Measurements from ENCODE around the gene ABCG1.
A peak's percentile ranks its signal among the peaks of the same experiment; 100 is the strongest.

Gene ABCG1

DNA sequence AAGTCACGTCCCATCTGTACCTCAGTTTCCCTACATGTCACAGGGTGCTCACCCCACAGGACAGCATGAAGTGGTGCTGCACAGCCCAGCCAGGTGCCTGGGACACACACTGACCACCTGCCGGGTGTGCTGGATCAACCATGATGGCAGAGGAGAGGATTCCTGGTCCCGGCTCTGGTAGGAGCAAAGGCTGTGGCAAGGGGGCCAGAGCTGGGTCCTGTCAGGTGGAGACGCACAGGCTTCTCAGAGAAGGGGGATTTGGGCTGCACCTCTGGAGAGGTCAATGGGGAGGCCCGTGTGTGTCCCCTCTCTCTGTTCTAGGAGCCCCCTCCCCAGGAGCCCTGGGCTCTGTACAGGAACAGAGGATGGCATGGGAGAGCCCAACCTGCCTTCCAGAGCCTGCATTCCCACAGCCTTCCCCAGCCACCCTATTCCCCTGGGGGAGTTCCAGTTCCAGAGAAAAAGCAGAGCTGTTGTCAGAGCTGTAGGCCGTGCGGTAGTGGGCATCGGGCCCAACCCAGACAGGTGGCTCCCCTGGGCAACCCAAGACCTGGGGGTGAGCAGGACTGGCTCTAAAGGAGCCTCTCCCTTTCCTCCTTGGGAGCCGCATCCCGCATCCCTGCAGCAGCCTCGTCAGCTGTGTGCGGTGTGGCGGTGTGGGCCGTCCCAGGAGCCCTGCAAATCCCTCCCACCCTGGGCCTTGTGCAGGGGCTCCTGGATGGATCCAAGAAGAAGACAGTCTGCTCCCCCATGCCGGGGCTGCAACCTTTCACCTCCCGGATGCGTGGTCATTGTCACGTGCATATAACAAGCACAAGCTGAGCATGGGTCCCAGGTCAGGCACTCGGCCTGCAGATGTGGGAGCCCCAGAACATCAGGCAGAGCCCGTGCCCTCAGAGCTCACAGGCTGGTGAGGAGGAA is 99.1 kb downstream of the ABCG1 start:
- DNase-seq (ENCODE audit: low read depth in 2 of 3, low spot score in 2 of 3) = no peak

DNA sequence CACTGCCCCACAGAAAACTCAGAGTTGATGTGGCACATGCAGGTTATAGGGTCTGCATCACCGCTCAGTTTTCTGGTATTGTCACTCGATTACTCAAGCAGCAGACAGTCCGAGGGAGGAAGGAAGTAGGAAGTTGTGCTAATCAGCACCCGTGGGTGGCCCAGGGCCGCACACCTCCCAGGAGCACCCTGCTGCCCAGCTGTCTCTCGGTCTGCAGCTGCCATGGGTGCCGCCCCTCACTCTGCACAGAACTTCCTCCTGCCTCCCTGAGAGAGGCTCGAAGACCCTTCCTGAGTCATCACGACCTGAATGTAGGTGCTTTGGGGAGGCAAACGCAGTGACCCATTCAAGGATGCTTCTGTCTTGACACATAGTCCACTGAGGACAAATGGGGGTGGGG is 100.4 kb downstream of the ABCG1 start:
- no peak for DNase-seq (ENCODE audit: low read depth in 2 of 3, low spot score in 2 of 3)

DNA sequence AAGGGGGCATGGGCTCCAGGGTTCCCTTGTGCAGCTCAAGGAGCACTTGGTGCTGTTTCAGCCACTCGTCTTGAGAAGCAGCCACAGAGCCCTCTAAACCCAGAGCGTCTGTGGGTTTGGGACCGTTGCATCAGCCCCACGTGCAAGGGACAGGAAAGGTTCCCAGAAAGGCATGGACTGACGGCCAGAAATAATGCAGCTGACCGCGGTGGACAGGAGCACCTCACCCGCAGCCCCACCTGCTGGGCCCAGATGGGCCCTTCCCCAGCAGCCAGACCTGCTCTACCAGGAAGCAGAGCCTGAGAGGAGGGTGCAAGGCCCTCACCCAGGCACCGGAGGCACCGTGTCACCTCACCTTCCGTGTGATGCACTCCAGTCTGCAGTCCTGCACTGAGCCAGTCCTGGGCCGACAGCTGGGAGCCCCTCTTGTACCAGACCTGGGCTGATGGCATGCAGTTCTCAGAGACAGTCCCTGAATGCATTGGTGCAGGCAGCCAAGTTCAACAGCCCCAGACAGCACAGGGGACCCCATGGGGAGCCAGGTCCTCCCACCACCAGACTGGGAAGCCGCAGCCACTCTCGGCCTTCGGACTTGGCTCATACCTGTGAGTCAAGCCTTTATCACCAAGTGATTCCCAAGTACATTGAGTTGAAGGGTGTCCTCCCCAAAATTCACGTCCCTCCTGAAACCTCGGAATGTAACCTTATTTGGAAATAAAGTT is 101.1 kb downstream of the ABCG1 start:
- DNase-seq (ENCODE audit: low read depth in 2 of 3, low spot score in 2 of 3) = no peak

DNA sequence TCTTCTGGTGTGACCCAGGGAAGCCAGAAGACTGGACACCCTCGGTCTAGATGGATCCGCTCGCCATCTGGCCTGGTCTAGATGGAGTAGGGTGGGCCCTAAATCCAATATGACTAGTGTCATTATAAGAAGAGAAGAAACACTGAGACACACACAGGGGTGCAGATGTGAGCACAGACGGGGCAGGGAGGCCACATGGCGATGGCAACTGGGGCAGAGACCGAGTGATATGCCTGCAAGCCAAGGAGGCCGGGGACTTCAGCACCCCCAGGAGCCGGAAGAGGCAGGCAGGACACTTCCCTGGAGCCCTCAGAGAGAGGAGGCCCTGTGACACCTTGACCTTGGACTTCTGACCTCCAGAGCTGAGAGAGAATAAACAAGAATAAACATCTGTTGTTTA is 101.9 kb downstream of the ABCG1 start:
- DNase-seq (ENCODE audit: low read depth in 2 of 3, low spot score in 2 of 3) = no peak

DNA sequence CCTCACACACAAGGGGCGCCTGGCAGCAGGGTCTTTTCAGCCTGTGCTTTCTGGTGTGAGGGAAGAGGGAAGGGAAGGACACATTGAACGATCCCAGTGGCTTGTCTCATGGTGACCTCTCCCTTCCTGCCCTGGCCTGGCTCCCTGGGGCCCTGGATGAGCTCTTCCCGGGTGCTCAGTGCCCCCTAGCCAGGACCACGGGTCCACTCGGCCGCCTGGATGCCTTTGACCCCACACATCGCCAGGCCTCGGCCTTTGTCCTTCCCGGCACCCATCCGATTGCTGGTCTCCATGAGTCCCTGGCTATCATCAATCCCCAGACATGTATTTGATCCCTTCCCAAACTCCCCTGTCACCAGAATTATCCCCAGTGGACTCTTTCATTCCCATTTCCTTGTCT is 102.3 kb downstream of the ABCG1 start:
- no peak for DNase-seq (ENCODE audit: low read depth in 2 of 3, low spot score in 2 of 3)

DNA sequence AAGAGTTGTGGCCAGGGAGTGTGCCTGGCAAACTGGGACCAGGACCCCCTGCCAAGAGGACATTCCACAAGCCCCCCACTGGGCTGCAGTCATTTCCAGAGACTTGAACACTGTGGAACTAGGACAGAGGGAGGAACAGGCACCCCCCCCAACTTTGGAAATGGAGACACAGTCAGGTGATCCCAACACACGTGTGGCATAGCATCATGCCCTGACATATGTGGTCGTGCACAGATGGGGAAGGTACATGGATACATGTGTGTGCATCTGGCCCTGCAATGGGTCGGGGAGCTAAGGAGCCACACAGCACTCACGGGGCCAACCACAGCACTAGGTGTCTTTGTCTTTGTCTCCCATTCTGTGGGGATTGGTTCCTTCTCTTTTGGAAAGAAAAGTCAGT is 102.9 kb downstream of the ABCG1 start:
- no peak for DNase-seq (ENCODE audit: low read depth in 2 of 3, low spot score in 2 of 3)

DNA sequence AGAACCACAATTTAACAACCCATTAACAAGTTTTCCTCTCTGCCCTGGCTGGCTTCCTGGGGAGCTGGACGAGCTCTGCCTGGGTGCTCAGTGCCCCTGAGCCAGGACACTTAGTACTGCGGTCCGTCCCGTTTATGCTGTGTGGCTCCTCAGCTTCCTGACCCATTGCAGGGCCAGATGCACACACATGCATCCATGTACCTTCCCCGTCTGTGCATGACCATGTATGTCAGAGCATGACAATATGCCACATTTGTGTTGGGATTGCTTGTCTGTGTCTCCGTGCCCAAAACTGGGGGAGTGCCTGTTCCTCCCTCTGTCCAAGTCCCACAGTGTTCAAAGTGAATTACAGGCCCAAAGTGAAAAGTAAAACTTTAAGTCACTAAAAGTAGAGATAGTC is 106.0 kb downstream of the ABCG1 start:
- DNase-seq (ENCODE audit: low read depth in 2 of 3, low spot score in 2 of 3) = no peak

DNA sequence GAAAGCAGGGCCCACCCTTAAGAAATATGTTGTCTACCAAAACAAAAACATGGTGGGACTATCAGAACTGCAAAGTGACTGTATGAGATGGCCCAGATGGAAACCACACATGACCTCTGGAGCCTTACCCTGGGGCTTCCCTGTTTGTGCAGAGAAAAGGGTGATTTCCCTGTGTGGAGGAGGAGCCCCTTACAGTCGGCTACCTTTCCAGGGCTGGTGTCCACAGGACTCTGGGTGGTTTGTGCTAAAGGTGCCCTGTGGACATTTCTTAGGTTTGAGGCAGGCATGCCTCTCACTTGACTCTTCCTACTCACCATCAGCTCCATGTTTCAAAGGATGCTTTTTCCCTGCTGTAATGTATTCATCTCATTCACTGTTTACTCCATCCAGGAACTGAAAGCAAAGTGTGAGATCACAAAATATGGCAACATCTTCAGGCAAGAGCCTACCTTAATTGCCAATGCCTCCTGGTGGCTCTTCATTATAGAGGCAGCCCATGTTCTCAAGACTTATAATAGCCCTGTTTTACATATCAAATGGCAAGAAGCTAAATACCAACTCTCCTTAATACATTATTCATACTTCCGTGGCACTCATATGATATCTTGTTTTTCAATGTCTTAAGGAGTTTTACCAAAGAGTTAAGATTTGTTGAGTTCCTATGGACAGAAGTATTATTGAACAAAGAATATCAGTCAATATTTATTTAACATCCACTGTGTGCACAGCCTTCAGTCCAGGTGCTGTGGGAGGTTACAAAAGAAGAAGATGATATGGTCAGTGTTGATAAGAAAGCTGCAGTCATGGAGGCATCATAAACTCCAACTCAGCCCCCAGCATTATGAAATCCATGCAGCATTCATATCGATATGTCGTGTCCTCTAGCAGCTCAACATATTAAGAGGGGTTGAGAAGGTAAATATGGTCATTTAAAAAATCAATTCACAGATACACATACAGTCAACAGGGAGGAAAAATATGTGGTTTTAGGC is 111.7 kb downstream of the ABCG1 start:
- DNase-seq (ENCODE audit: low read depth in 2 of 3, low spot score in 2 of 3) = no peak

DNA sequence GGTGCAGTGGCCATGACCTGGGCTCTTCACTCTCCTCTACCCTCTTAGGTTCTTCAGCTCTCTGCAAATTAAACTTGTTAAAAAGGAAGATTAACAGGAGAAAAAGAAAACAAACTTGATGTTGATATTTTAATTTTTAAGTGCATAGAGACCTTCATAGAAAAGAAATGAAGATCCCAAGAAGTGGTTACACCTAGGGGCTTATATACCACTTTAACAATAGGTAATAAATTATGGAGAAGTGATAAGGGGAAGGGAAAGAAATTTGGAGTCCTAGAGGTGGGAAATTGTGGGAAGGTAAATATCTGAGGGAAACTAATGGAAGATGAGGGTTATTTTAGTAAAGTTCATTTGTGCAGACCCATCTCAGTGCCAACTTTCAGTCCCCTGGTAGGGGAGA is 112.7 kb downstream of the ABCG1 start:
- no peak for DNase-seq (ENCODE audit: low read depth in 2 of 3, low spot score in 2 of 3)

DNA sequence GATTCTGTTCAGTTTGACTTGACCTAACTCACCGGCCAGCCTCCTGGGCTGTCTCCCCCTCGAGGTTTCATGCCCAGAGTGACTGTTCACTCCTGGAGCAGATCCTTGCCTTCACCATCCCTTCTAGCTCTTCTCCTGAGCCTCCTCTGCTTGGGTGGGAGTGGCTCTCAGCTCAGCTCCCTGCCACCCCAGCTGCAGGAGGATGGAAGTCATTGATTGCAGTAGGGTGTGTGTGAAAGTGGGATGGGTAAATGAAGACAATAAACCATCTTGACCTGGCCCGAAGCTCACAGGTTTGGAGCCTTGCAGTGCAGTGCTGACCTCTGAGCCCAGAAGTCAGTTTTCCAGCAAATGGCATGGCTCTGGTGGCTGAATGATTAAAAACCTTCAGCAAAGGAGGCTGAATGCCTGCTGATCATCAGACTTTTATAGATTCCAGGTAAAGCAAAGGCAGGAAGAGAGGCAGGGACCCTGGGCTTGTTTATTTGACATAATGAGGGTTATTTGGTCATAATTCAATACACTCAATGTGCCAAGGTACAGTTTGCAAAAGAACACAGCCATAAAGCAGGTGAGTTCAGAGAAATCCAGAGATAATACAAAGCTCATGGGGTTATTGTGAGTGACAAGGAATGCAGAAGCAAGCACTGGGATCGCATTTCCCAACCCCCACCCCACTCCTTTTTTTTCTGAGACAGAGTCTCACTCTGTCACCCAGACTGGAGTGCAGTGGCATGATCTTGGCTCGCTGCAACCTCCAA is 113.8 kb downstream of the ABCG1 start:
- no peak for DNase-seq (ENCODE audit: low read depth in 2 of 3, low spot score in 2 of 3)

DNA sequence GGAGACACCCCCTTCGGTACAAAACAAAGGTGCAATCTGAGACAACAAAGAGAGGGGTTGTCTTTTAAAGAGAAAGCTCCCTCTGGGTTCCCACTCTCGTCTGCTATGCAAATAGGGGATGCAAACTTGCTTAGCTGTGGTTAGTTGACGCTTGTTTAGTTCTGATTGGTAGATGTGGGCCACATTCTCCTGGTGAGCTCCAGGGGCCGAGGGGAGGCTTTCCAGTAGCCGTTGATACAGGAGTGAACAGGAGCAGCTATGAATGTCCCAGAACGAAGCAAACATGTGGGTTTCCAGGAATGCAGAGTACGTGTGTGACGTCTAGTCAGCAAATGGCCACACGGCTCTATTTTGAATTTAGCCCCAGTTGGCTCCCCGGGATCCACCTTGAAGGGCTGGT is 117.1 kb downstream of the ABCG1 start:
- no peak for DNase-seq (ENCODE audit: low read depth in 2 of 3, low spot score in 2 of 3)

DNA sequence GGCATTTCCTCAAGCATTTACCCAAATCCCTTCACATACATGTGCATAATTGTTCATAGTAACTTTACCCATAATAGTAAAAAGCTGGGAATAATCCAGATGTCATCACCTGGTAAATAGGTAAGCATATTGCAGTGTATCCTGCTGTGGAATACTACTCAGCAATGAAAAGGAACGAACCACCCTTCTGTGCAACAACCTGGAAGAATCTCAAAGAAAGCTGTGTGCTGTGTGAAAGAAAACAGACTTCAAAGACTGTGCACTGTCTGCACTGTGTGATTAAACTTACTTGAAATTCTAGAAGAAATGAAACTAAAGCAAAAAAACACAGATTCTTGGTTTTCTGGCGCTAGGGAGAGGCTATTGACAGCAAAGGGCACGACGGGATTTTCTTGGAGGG is 118.3 kb downstream of the ABCG1 start:
- no peak for DNase-seq (ENCODE audit: low read depth in 2 of 3, low spot score in 2 of 3)

DNA sequence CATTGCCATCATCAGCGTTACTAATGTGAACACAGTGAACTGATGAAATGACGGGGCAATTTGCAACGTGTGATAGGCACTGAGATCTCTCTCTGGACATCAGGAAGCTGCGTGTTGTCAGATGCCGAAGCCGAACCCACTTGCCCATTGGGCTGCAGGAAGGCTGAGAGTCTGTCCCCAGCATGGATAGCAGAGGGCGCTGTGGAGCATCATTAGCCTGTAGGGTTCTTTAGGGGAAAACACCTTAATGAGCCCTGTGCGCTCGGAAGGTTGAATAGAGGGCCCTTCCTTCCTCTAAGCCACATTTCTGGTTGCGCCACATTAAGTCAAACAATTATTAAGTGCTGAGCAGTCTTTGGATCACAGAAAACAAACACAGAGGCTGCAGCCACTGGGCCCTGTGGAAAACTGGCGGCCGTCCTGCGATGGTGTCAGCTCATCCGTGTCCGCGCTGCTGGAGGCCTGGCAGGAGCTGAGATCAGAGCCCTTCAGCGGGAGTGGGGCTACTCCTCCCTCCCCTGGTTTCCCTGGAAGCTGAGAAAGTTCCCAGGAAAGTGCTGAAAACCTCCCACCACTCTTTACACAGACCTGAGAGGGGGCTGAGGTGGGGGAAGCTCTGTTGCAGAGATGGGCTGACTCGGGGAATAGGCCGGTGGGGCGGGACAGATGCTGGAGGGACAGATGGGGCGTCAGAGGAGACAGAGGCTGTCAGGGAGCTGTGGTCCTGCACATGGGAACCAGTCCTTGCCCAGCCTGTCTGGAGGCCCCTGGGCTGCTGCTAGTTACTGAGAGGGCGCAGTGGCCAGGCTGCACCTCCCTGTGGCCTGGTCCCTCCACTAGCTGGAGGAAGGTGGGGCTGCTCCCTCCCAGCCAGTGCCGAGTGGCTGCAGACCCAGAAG is 119.1 kb downstream of the ABCG1 start:
- peak; percentile 38 to 68 (median 40) for DNase-seq (ENCODE audit: low read depth in 2 of 3, low spot score in 2 of 3)

DNA sequence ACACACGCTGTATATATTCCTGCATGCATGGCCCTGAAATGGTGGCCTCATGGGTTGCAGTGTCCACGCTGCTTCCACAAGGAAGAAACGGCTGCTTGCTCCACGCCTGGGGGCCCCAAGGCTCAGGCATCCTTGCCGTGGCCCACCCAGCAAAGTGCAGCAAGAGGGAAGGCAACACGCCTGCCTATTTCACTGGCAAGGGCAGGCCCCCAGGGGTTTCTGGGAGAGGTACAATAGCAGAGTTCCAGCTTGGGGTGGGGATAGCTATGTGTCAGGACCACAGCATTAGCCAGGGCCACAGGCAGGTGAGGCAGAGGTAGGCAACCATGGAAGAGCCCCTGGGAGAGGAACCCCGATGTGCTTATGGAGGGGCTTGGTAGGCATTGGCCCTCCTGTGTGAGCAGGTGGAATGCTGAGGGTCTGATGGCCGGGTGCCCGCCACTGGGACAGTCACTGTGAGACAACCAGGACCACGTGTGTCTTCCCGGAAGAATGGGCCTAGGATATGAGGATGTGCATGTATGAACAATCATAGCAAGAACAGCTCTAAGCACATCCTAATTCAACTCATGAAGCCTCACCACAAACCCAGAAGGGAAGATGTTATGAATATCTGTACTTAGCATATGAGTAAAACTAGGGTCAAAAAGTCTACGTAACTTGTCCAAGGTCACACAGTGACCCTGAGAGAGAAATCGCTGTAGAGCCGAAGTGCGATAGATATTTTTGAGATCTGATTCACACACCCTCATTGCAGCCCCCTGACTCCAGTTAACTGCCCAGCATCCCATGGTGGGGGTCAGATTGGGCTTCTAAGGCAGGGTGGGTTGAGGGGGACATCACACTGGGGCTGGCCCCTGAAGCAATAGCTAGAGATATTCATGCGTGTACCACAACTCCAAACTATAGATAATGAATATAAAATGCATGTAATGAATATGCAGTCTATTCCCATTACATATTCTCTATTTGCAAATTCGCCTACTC is 120.1 kb downstream of the ABCG1 start:
- no peak for DNase-seq (ENCODE audit: low read depth in 2 of 3, low spot score in 2 of 3)

DNA sequence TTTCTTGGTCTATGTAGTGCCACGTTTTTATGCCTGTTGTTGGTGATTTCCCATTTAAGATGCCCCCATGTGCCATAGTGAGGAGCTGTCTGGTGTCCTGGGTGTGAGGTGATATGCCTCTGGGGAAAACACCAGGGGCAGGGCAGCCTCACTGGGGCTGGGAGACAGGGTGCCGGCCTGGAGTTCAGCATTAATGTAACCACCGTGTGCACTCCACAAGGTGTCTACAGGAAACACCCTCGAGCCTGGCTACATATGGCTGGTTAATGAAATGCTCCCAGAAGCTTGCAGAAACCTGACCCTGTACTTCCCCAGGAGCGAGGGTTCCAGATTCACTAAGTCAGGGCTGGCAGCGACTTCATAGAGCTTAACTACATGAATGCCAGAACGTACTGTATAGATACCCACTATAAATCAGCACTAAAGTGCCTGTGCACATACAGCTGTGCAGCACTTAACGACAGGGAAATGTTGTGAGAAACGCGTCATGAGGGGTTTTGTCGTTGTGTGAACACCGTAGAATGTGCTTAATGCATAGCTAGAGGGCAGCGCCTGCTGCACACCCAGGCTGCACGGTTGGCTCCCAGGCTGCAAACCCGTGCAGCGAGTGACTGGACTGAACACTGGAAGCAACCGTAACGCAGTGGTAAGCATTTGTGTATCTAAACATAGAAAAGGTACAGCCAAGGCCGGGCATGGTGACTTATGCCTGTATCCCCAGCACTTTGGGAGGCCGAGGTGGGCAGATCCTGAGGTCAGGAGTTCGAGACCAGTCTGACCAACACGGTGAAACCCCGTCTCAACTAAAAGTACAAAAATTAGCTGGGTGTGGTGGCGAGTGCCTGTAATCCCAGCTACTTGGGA is 121.5 kb downstream of the ABCG1 start:
- no peak for DNase-seq (ENCODE audit: low read depth in 2 of 3, low spot score in 2 of 3)

DNA sequence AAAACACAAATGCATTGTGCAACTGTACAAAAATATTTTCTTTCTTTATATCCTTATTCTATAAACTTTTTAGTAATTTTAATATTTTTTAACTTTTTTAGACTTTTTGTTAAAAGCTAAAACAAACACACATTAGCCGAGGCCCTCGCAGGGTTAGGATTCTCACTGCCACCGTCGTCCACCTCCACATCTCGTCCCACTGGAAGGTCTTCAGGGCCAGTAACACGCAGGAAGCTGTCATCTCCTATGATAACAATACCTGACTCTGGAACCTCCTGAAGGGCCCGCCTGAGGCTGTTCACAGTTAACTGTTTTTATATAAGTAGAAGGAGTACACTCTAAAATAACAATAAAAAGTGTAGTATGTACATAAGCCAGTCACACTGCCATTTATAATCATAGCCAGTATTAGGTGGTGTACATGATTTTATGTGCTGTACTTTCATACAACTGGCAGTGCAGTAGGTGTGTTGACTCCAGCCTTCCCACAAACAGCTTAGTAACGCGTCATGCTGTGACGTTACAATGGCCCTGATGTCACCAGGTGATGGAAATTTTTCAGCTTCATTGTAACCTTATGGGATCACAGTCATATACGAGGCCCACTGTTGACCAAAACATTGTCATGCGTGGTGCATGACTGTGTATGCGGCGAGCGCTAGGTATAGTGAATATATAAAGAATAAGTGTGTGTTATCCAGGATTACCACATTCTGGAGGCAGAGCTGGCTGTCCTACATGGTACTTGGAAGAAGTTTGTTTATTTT is 123.0 kb downstream of the ABCG1 start:
- DNase-seq (ENCODE audit: low read depth in 2 of 3, low spot score in 2 of 3) = no peak

DNA sequence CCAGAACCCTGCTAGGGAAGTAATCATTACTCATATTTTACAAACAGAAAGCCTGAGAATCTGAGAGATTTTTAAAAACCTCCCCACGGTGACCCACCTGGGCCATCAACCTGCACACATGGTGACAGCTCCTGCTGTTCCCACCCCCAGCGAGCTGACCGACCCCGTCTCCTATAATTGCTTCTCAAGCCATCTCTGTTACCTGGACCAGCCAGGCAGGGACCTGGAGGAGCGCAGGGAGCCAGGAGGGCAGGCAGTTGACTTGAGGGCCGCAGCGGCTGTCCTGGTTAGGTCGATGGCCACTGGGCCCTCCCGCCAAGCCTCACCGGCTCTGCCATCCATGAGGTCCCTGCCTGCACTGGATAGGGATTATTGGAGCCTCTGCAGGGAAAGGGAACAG is 124.2 kb downstream of the ABCG1 start:
- no peak for DNase-seq (ENCODE audit: low read depth in 2 of 3, low spot score in 2 of 3)

All from activated CD8-positive, alpha-beta memory T cell treated with anti-CD3 and anti-CD28 coated beads for 48 hours (primary cell).